Measurements from ENCODE around the gene PTCH1. TPM values are rescaled to one million over a fixed set of nuclear protein-coding genes. Genes with fewer than 3 reads are reported as not detected.

The PTCH1 gene
- total and polyA plus RNA-seq, 4 donors = 3.1 to 31.1 (median 12.1) TPM

GRCh38 chr9:95533996-95534680 lies 17.4 kb upstream of the PTCH1 start:
- Histone ChIP-seq H3K27me3 (ENCODE audit: control insufficient read depth in 3 of 3, insufficient read depth in 3 of 3, low read length in 2 of 3) (no peaks in the 10 kb centered on the region), H3K4me3 (no peak overlapping the region), H3K27ac (ENCODE audit: low read depth in 1 of 2, low read length in 1 of 2) (no peak overlapping the region), H3K9ac (ENCODE audit: insufficient read depth in 1 of 2, low read length in 2 of 2) (no peak overlapping the region), H3K36me3 (ENCODE audit: control insufficient read depth in 4 of 4, insufficient read depth in 4 of 4, low read length in 4 of 4) (no peaks in the 10 kb centered on the region), H3K9me3 (ENCODE audit: control insufficient read depth in 4 of 4, insufficient read depth in 3 of 4, low read length in 3 of 4) (peaks cover 0 to 3% (median 0%) of the 10 kb centered on the region in 4 donors), H3K4me1 (ENCODE audit: control insufficient read depth in 5 of 5, insufficient read depth in 5 of 5, low read length in 5 of 5) (no peaks in the 10 kb centered on the region)
- DNase-seq = no peak
- no peak for ATAC-seq (ENCODE audit: insufficient read depth, low FRiP score)
- TF ChIP-seq, protein P1, sequence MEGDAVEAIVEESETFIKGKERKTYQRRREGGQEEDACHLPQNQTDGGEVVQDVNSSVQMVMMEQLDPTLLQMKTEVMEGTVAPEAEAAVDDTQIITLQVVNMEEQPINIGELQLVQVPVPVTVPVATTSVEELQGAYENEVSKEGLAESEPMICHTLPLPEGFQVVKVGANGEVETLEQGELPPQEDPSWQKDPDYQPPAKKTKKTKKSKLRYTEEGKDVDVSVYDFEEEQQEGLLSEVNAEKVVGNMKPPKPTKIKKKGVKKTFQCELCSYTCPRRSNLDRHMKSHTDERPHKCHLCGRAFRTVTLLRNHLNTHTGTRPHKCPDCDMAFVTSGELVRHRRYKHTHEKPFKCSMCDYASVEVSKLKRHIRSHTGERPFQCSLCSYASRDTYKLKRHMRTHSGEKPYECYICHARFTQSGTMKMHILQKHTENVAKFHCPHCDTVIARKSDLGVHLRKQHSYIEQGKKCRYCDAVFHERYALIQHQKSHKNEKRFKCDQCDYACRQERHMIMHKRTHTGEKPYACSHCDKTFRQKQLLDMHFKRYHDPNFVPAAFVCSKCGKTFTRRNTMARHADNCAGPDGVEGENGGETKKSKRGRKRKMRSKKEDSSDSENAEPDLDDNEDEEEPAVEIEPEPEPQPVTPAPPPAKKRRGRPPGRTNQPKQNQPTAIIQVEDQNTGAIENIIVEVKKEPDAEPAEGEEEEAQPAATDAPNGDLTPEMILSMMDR (IDR thresholded peaks at IDR 0.05; ENCODE audit: control extremely low read depth, extremely low read depth) = no peak
- 83 to 85% methylated on average over 8 of the region's 8 CpGs for WGBS, 2 donors

DNA sequence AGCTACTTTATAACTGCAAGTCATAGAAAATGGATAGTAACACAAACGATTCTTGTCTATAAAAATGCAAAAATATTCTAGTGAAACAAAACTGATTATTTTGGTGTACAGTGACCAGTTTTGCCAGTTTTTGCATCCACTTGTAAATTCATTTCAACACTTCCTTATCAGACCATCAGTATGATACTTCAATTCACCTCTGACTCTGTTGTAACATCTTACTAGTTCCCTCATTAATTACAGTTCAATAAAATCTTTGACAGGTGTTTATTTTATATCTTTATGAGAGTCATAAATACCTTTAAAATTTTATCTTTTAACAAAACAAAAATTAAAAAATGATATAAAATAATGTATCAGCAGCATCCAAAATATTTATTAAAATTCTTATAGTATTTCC lies 13.1 kb upstream of the PTCH1 start:
- DNase-seq (no peak), ATAC-seq (ENCODE audit: insufficient read depth, low FRiP score) (no peak)
- Histone ChIP-seq H3K27ac (ENCODE audit: low read depth in 1 of 2, low read length in 1 of 2) (no peak overlapping the region), H3K4me1 (ENCODE audit: control insufficient read depth in 5 of 5, insufficient read depth in 5 of 5, low read length in 5 of 5) (no peaks in the 10 kb centered on the region), H3K9me3 (ENCODE audit: control insufficient read depth in 4 of 4, insufficient read depth in 3 of 4, low read length in 3 of 4) (peaks cover 0 to 4% (median 0%) of the 10 kb centered on the region in 4 donors), H3K9ac (ENCODE audit: insufficient read depth in 1 of 2, low read length in 2 of 2) (no peak overlapping the region), H3K4me3 (no peak overlapping the region), H3K36me3 (ENCODE audit: control insufficient read depth in 4 of 4, insufficient read depth in 4 of 4, low read length in 4 of 4) (no peaks in the 10 kb centered on the region), H3K27me3 (ENCODE audit: control insufficient read depth in 3 of 3, insufficient read depth in 3 of 3, low read length in 2 of 3) (no peaks in the 10 kb centered on the region)
- TF ChIP-seq, protein P1 (IDR thresholded peaks at IDR 0.05; ENCODE audit: control extremely low read depth, extremely low read depth) = no peak
- WGBS, 2 donors = 80 to 88% methylated on average over 1 of the region's 1 CpG

DNA sequence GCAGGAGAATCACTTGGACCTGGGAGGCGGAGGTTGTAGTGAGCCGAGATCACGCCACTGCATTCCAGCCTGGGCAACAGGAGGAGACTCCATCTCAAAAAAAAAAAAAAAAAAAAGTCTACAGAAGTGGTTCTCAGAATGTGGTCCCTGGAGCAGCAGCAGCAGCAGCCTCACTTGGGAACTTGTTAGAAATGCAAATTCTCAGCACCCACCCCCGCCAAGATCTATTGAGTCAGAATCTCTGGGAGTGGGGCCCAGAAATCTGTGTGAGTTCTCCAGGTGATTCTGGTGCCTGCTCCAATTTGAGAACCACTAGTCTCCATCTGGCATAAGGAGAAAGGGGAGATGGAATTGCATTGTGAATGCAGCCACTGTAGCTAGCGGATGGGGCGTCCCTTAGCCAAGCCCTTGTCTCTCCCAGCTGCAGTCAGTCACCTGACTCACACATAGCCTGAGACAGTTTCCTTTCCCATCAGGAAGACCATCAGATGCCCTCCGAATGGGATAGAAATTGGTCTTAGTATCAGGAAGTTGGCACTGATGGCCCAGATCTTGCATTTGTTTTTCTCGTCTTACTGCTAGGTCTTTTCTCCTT lies 12.2 kb upstream of the PTCH1 start:
- 72 to 81% methylated on average over 8 of the region's 8 CpGs for WGBS, 2 donors
- H3K27me3 ChIP-seq (ENCODE audit: control insufficient read depth in 3 of 3, insufficient read depth in 3 of 3, low read length in 2 of 3) = peaks cover 0 to 2% (median 0%) of the 10 kb centered on the region in 3 donors
- no peak for ATAC-seq (ENCODE audit: insufficient read depth, low FRiP score)
- H3K36me3 ChIP-seq (ENCODE audit: control insufficient read depth in 4 of 4, insufficient read depth in 4 of 4, low read length in 4 of 4) = no peaks in the 10 kb centered on the region
- no peak overlapping the region for H3K4me3 ChIP-seq
- H3K27ac ChIP-seq (ENCODE audit: low read depth in 1 of 2, low read length in 1 of 2) = no peak overlapping the region
- no peaks in the 10 kb centered on the region for H3K4me1 ChIP-seq (ENCODE audit: control insufficient read depth in 5 of 5, insufficient read depth in 5 of 5, low read length in 5 of 5)
- TF ChIP-seq, protein P1 (IDR thresholded peaks at IDR 0.05; ENCODE audit: control extremely low read depth, extremely low read depth) = no peak
- peaks cover 0 to 4% (median 0%) of the 10 kb centered on the region in 4 donors for H3K9me3 ChIP-seq (ENCODE audit: control insufficient read depth in 4 of 4, insufficient read depth in 3 of 4, low read length in 3 of 4)
- no peak for DNase-seq
- H3K9ac ChIP-seq (ENCODE audit: insufficient read depth in 1 of 2, low read length in 2 of 2) = no peak overlapping the region
